ENCODE data around the gene TANK.
"Not testable (repeated sequence)": the region's sequence is repeated elsewhere in the genome, so short reads cannot be mapped to it uniquely, and the experiment has no call there.

Gene TANK

DNA sequence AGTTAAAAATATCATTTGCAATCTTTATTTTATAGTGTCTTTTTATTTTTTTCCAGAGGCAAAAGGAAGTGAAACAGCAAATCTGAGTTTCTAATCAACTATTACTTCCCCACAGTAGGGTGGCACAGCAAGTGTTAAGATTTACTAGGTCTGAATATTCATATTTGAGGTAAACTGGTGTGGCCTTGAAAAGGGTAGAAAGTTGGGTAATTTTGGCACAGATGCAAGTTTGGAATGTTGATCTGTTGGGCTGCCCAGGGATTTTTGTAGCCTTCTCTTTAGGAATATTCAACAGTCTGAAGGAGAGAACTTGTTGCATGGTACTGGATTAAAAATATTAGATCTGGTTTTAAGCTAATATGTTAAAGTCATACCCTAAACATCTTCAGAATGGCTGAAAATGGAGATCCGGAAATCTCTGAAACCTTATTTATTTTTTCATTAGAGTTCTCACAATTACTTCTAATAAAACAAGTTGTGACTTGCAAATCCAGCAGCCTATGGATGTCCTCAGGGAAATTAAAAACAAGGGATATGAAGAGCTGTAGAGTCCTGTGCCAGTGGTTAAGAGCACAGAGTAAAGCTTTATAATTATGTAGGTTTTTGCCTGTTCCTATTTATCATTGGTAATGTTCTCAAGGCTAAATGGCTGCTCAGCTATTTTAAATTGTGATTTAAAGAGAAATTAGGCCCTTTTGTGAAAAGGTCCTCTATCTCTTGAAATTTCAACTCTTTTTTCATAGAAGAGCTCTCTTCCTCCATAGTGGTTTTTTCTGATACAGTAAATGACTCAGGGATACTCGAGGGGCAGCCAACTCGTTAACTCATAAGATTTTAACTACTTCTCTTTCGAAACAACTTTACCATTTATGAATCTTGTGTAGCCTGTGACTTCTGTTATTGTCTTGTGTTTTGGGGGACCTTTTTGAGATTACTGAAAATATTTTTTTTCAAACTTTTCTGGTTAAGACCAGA, 11.0 kb downstream of the TANK start:
- Mint-ChIP-seq H3K9me3 (no peaks in the 10 kb centered on the region), H3K27me3 (no peaks in the 10 kb centered on the region), H3K4me3 (no peak overlapping the region), H3K36me3 (peaks cover 40% of the 10 kb centered on the region), H3K27ac (no peak overlapping the region), H3K4me1 (peaks cover 85% of the 10 kb centered on the region)

DNA sequence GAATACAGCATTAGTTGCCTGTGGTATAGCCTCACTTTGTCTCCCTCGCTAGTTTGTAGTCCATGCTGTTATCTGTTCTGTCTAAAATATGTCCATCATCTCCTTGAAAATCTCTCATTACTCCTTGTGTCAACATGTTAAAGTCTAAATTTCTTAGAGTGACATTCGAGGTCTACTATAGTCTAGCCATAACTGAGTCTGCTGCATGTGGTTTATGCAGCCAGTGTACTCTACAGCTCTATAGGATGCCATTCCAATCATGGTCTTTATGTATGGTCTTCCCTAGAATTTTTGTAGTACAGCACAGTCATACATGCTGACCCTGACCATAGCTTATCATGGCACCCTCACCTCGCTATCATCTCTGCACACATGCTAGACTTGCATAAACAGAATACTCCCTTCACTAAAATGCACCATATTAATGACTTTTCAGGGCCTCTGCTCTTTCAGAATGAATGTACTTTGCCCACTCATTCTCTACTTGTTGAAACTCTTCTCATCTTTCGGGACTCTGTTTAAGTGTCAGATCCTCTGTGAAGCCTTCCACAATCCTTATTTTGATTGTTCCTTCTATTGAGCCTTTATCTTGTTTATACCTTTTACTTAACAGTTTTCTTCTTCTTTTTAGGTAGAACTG, 12.8 kb downstream of the TANK start:
- peaks cover 78% of the 10 kb centered on the region for H3K4me1 Mint-ChIP-seq
- peak overlapping the region; percentile 16 for H3K4me3 Mint-ChIP-seq
- H3K9me3 Mint-ChIP-seq, result no peaks in the 10 kb centered on the region
- peaks cover 43% of the 10 kb centered on the region for H3K36me3 Mint-ChIP-seq
- no peaks in the 10 kb centered on the region for H3K27me3 Mint-ChIP-seq
- H3K27ac Mint-ChIP-seq, result peak overlapping the region; percentile 52

DNA sequence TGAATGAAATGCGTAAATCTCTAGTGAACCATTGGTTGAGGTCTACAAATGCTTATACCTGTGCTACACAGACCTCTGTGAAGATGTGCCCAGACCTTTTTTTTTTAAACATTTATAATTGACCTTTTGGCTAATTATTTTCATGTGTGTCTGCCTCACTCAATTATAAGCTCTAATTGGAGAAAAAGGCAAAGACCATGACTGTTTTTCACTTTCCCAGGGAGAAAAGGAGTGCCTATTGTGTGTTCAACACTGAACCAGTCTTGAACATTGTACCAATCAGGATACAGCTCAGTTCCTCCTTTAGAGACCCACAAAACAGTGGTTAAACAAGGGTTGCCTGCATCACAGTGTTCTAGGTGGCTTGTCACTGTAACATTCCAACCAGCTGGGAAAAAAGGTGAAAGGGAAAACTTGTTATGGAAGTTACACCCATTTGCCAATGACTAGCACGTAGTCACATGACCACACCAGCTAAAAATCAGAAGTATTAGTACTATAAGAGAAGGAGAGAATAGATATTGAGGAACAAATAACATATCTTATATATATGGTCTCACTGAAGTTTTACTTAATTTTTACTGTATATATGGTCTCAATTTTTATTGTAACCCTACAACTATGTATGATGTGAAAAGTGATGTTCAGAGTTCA, 13.4 kb downstream of the TANK start:
- H3K27ac Mint-ChIP-seq, result peak overlapping the region; percentile 52
- peaks cover 80% of the 10 kb centered on the region for H3K4me1 Mint-ChIP-seq
- peak overlapping the region; percentile 16 for H3K4me3 Mint-ChIP-seq
- H3K36me3 Mint-ChIP-seq, result peaks cover 48% of the 10 kb centered on the region
- no peaks in the 10 kb centered on the region for H3K9me3 Mint-ChIP-seq
- no peaks in the 10 kb centered on the region for H3K27me3 Mint-ChIP-seq

DNA sequence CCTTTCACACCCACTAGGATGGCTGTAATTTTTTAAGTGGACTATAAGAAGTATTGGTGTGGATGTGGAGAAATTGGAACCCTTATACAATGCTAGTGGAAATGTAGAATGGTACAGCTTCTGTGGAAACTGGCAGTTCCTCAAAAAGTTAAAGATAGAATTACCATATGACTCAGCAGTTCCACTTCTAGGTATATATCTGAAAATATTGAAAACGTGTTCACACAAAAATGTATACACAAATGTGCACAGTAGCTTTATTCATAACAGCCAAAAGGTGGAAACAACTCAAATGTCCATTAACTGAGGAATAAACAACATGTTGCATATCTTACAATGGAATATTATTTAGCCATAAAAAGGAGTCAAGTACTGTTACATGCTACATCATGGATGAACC, 17.7 kb downstream of the TANK start:
- H3K4me3 Mint-ChIP-seq, result no peak overlapping the region
- peak overlapping the region; percentile 23 for H3K27ac Mint-ChIP-seq
- H3K36me3 Mint-ChIP-seq, result peaks cover 55% of the 10 kb centered on the region
- H3K27me3 Mint-ChIP-seq, result no peaks in the 10 kb centered on the region
- H3K4me1 Mint-ChIP-seq, result peaks cover 51% of the 10 kb centered on the region
- H3K9me3 Mint-ChIP-seq, result no peaks in the 10 kb centered on the region

DNA sequence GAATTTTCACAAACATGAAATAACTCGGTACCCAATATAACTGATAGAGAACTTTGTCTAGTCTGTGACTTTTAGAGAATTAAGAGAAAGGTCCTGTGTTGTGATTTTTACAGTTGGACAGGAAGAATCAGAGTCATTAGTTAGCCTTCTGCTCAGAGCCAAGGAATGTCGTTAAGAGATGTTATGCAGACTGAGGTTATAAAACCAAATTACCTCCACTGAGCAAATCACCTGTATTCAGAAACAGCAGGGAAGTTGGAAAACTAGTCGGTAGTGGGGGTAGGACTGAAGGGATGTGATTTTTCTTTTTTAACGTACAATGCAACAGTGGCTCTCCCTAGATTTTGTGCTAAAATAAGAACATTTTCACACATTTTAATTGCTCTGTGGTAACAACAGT, 18.5 kb downstream of the TANK start:
- H3K27ac Mint-ChIP-seq, result no peak overlapping the region
- peaks cover 47% of the 10 kb centered on the region for H3K36me3 Mint-ChIP-seq
- H3K4me1 Mint-ChIP-seq, result peaks cover 43% of the 10 kb centered on the region

DNA sequence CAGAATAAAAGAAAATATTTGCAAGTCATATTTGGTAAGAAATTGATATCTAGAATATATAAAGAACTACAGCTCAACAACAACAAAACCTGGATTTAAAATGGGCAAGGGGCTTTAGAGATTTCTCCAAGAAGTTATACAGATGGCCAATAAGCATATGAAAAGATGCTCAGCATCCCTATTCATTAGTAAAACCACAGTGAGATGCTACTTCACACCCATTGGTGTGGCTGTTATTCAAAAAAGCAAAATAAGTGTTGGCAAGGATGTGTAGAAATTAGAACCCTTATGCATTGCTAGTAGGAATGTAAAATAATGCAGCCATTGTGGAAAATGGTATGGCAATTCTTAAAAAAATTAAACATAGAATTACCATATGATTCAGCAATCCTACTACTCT, 29.8 kb downstream of the TANK start:
- peaks cover 39% of the 10 kb centered on the region for H3K36me3 Mint-ChIP-seq
- no peaks in the 10 kb centered on the region for H3K9me3 Mint-ChIP-seq
- no peaks in the 10 kb centered on the region for H3K27me3 Mint-ChIP-seq
- H3K4me1 Mint-ChIP-seq, result peaks cover 65% of the 10 kb centered on the region
- no peak overlapping the region for H3K4me3 Mint-ChIP-seq
- H3K27ac Mint-ChIP-seq, result no peak overlapping the region

More for the DNA sequence above, 18.5 kb downstream of the TANK start:
- Mint-ChIP-seq H3K27me3 (no peaks in the 10 kb centered on the region), H3K4me3 (no peak overlapping the region), H3K9me3 (no peaks in the 10 kb centered on the region)

DNA sequence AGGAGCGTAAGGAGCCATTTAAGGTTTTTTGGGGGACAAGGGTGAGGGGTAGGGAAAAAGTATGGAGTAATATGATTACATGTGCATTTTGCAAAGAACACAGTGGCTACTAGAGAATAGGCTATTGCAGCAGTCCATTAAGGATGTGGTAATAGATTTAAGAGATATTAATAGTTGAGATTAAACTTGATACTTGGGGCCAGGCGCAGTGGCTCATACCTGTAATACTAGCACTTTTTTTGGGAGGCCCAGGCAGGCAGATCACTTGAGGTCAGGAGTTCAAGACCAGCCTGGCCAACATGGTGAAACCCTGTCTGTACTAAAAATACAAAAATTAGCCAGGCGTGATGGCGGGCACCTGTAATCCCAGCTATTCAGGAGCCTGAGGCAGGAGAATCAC, 35.4 kb downstream of the TANK start:
- H3K27me3 Mint-ChIP-seq, H3K4me3 Mint-ChIP-seq, H3K27ac Mint-ChIP-seq, H3K9me3 Mint-ChIP-seq: not testable (repeated sequence)
- H3K36me3 Mint-ChIP-seq, result peaks cover 38% of the 10 kb centered on the region
- H3K4me1 Mint-ChIP-seq, result peaks cover 74% of the 10 kb centered on the region

DNA sequence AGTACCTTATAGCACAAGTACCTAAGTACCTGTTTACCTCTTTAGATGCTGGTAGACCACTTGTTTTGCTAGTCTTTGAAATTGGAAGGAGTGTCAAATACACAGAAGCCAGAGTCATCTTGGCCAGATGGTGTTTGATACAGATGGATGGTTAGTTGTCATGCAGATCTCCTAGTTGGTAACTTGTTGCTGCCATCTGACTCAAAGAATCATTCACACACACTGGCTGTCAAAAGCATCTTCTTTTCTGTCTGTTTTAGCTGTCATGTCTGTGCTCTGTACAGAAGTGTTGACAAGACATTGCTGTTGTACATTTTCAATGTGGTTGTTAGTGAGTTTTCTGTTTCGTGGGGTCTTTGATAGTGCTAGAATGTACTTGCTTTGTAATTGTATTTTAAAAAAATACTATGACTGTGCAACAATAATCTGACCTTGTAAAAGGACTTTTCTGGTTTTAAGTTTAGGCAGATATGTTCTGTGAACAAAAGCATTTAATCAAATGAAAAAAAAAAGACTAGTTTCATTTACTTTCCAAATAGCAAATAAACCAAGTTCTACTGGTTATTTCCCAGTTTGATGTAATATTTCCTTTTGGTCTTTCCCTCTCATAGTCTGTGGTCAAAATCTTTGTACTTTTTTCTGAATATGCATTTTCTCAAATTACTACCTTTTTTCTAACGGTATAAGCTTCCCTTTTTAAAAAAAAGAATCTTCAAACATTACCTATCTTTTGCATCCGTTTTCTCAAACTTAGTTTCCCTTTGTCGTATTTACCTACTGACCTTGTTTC, 39.9 kb downstream of the TANK start:
- Mint-ChIP-seq H3K27me3 (no peaks in the 10 kb centered on the region), H3K4me1 (peaks cover 50% of the 10 kb centered on the region), H3K4me3 (no peak overlapping the region), H3K27ac (no peak overlapping the region), H3K36me3 (peaks cover 20% of the 10 kb centered on the region), H3K9me3 (peaks cover 5% of the 10 kb centered on the region)

DNA sequence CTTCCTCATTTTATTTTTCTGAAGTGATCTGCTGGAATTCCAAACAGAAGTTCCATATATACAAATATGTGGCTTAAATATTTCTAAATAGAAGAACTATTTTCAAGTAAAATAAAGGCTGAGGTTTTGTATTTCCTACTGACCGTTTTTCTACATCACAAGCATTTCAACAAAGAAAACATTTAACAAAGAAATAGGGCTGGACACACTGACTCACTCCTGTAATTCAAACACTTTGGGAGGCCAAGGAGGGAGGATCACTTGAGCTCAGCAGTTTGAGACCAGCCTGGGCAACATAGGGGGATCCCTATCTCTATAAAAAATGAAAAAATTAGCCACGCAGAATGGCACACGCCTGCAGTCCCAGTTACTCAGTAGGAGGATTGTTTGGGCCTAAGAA, 44.6 kb downstream of the TANK start:
- Mint-ChIP-seq H3K4me3 (no peak overlapping the region), H3K27me3 (no peaks in the 10 kb centered on the region), H3K4me1 (peaks cover 9% of the 10 kb centered on the region), H3K27ac (no peak overlapping the region), H3K9me3 (no peaks in the 10 kb centered on the region), H3K36me3 (peaks cover 7% of the 10 kb centered on the region)

DNA sequence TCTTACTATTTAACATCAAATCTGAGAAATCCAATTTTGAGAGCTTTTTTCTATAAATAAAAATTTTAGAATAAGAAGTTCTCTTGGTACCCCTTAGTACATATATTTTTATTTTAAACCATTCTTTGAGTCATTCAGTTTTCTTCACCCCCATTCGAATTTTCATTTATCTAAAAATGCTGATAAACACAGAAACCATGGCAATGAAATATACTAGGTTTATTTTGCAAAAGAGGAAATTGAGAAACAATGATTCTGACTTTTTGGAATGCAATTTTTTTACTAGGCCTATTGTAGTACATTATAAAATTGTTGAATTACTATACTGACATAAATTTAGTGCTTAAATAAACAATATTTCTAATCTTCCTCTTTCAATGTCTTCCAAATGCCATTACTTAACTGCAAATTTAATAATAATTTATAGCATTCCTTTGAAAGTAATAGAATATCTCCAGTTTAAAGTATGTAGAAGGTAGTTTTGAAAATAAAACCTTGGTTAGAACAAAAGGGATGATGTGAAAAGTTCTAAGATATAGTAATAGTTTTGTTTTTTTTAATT, 46.3 kb downstream of the TANK start:
- Mint-ChIP-seq H3K4me1 (no peaks in the 10 kb centered on the region), H3K4me3 (no peak overlapping the region), H3K36me3 (peaks cover 10% of the 10 kb centered on the region), H3K9me3 (no peaks in the 10 kb centered on the region), H3K27ac (no peak overlapping the region), H3K27me3 (no peaks in the 10 kb centered on the region)

DNA sequence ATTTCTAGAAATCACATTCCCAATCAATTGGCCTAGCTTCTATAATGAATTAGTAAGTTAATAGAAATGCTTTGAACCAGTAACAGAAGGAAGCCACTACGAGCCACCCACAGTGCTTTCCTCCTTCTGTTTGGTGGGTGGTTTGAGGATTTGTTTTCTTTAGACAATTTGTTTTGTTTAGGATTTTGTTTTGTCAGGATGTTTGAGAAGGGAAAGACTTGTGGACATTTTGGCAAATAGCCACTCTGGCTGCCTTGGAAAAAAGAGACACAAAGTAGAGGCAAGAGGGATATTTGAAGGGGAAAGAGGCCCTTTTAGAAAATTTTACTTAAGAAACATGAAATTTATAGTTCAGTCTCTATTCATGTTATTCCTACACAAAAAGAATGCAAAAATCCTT, 47.7 kb downstream of the TANK start:
- H3K9me3 Mint-ChIP-seq, result no peaks in the 10 kb centered on the region
- no peaks in the 10 kb centered on the region for H3K27me3 Mint-ChIP-seq
- H3K4me1 Mint-ChIP-seq, result no peaks in the 10 kb centered on the region
- H3K27ac Mint-ChIP-seq, result no peak overlapping the region
- H3K4me3 Mint-ChIP-seq, result no peak overlapping the region
- peaks cover 10% of the 10 kb centered on the region for H3K36me3 Mint-ChIP-seq

DNA sequence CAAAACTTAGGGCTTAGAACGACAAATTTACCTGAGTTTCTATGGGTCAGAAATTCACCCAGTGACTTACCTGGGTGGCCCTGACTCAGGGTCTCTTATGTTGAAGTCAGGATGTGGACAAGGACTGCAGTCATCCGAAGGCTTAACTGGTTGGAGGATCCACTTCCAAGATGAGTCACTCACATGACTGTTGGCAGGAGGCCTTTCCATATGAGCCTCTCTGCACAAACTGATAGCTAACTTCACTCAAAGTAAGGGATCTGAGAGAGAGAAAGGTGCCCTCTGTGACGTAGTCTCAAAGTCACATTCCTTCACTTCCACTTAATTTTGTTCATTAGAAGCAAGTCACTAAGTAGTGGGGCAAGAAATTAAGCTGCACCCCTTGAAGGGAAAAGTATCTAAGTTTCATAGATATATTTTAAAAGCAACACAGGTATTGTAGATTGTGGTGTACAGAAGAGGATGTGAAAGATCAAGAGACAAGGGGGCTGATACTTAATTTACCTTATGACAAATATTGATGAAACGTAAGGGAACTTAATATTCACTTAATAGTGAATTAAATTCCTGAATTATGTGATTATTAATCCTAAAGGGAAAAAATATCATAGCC, 48.4 kb downstream of the TANK start:
- peaks cover 10% of the 10 kb centered on the region for H3K36me3 Mint-ChIP-seq
- no peak overlapping the region for H3K27ac Mint-ChIP-seq
- H3K4me3 Mint-ChIP-seq, result no peak overlapping the region
- H3K9me3 Mint-ChIP-seq, result no peaks in the 10 kb centered on the region
- H3K27me3 Mint-ChIP-seq, result no peaks in the 10 kb centered on the region
- no peaks in the 10 kb centered on the region for H3K4me1 Mint-ChIP-seq

DNA sequence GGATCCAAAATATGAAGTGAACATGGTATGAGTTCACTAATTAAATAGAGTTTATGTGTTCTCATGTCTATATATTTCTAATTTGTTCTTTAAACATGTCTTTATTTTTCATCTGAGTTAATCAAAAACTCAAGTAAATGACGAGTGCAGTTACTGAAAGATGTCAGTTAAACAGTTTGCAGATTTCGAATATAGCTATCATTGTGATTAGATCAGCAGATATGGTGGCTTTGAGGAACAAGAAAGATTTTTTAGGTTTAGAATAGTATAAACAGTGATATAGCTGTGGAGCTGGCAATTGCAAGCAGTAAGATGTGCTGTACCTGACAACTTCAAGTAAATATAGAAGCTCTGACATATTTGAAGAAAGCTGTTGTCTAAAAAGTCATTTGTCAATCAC, 49.7 kb downstream of the TANK start:
- Mint-ChIP-seq H3K27me3 (no peaks in the 10 kb centered on the region), H3K4me3 (no peak overlapping the region), H3K4me1 (peaks cover 7% of the 10 kb centered on the region), H3K36me3 (peaks cover 10% of the 10 kb centered on the region), H3K9me3 (no peaks in the 10 kb centered on the region), H3K27ac (no peak overlapping the region)

DNA sequence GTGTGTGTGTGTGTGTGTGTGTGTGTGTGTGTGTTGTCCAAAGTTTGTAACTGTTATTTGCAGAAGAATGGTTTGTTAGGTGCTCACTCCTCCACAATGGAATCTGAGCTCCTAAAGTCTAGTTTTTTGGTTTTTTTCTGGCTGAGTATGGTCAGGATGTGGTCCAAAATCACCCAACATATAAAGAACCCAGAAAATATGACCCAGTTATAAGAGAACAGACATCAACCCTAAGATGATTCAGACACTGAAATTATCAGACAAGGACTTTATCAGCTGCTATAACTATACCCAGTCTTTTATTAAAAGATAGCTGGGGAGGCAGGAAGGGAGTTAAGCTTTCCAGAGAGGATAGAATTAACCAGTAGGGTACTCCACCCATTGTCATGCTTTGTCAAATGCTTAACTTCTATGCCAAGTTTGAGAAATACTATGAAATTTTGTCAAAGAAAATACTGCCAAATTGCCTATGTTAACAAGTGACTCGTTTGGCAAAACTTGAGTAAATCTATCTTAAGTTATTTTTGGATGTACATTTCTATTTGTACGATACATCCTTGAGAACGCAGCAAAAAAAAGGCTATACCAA, 57.5 kb downstream of the TANK start:
- H3K9me3 Mint-ChIP-seq, result no peaks in the 10 kb centered on the region
- no peak overlapping the region for H3K4me3 Mint-ChIP-seq
- no peaks in the 10 kb centered on the region for H3K27me3 Mint-ChIP-seq
- peak overlapping the region; percentile 55 for H3K27ac Mint-ChIP-seq
- H3K4me1 Mint-ChIP-seq, result peaks cover 35% of the 10 kb centered on the region
- H3K36me3 Mint-ChIP-seq, result peaks cover 5% of the 10 kb centered on the region

Data from activated naive CD4-positive, alpha-beta T cell treated with anti-CD3 and anti-CD28 coated beads, Interleukin-2, amount 50 U/mL, for 24 hours (primary cell).